RPMI7951 (cell line): ENCODE measurements around the gene LCN2. TPM values are rescaled to one million over a fixed set of nuclear protein-coding genes. Genes with fewer than 3 reads are reported as not detected.
"Not testable (repeated sequence)": the region's sequence is repeated elsewhere in the genome, so short reads cannot be mapped to it uniquely, and the experiment has no call there.

Source experiments
- DNase-seq: peaks from one replicate; pipeline ENCODE4 v3.0.0-alpha.2; 2012; ENCODE audit warnings: low read depth
- total RNA-seq: library from RNA; depleted of rRNA; stranded (reverse); fragments of >200 nt; shearing (Covaris generic); gene quantifications from 2 replicates; pipeline ENCODE4 v1.2.3, GENCODE V29; 2014; rRNA removed

Gene LCN2
- not detected in 2 replicates for total RNA-seq

- no peak for DNase-seq
Observed at GRCh38 chr9:128149001-128149701, at the start of gene LCN2. Gene LCN2, plus strand, starts transcription at chr9:128149453. Its CDS starts 73 bp downstream, at chr9:128149526.

- no peak for DNase-seq
Observed at GRCh38 chr9:128099932-128100491, 49.2 kb upstream of the LCN2 start.

- no peak for DNase-seq
Observed at GRCh38 chr9:128100581-128100980, 48.7 kb upstream of the LCN2 start.

- no peak for DNase-seq
Observed at GRCh38 chr9:128101231-128101661, 48.0 kb upstream of the LCN2 start.

- no peak for DNase-seq
Observed at GRCh38 chr9:128101690-128102089, 47.6 kb upstream of the LCN2 start.

GRCh38 chr9:128102196-128102595, 47.1 kb upstream of the LCN2 start:
- no peak for DNase-seq

- DNase-seq: no peak
Observed at GRCh38 chr9:128102861-128103588, 46.2 kb upstream of the LCN2 start.

GRCh38 chr9:128103589-128103962, 45.7 kb upstream of the LCN2 start:
- DNase-seq: no peak

GRCh38 chr9:128104171-128104618, 45.1 kb upstream of the LCN2 start:
- no peak for DNase-seq

- DNase-seq: no peak
Observed at GRCh38 chr9:128105538-128106175, 43.6 kb upstream of the LCN2 start.

GRCh38 chr9:128106181-128106939, 42.9 kb upstream of the LCN2 start:
- no peak for DNase-seq

GRCh38 chr9:128106940-128107467, 42.2 kb upstream of the LCN2 start:
- no peak for DNase-seq

- no peak for DNase-seq
Observed at GRCh38 chr9:128107468-128108268, 41.6 kb upstream of the LCN2 start.

- DNase-seq: no peak
Observed at GRCh38 chr9:128108269-128109049, 40.8 kb upstream of the LCN2 start.

GRCh38 chr9:128109050-128109709, 40.1 kb upstream of the LCN2 start:
- no peak for DNase-seq

- not testable (repeated sequence) for DNase-seq
Observed at GRCh38 chr9:128111726-128112125, 37.5 kb upstream of the LCN2 start.

- DNase-seq: no peak
Observed at GRCh38 chr9:128113526-128114325, 35.5 kb upstream of the LCN2 start.
